ENCODE results near the gene CHST2. TPM values are rescaled to one million over a fixed set of nuclear protein-coding genes. Genes with fewer than 3 reads are reported as not detected.

The CHST2 gene
- total RNA-seq, 1 donor from 2014 or later: 2.2 TPM

GRCh38 chr3:143090486-143090885 lies 29.1 kb upstream of the CHST2 start:
- no peak overlapping the region for H3K4me3 ChIP-seq (ENCODE audit: low read depth, low read length)
- no peak for DNase-seq (ENCODE audit: low read depth)
- TF ChIP-seq CTCF (conservative IDR thresholded peaks at IDR 0.05; ENCODE audit: low read depth, low read length): no peak

DNA sequence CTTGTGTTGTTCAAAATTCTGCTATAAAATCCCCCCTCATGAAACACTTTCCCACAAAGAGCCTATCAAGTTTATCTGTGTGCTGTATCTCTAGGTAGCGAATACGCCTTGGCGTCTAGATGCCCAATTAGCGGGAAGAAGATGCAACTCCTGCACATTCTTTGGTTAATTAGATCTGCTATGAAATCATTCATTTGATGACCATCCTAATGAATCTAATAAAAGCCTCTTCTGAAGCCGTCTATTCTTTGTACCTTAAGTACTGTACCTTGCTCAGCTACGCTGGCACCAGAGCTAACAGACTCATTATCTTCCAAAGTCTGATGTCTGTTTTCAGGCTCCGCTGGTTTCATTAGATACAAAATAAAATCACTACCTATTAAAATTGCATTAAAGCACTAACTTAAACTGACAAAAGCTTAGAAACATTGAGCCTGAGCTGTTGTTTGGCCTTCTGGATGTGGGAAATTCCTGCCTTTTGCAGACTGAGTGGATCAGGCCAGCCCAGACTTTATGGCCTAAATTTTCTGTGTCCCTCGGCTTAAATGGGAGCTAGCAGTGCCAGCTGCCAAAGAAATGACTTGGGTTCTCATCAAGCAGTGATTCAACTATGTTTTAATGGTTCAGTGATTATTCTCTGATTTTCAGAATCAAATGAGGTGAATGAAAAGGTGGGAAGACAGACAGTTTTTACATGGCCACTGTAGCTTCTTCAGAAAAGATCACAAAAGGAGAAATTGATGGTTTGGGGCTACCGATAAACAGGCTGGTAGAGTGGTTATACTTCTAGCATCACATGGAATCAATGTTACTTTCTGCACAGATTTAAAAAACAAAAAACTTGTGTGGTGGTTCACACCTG lies 28.4 kb upstream of the CHST2 start:
- no peak for DNase-seq (ENCODE audit: low read depth)
- TF ChIP-seq CTCF (conservative IDR thresholded peaks at IDR 0.05; ENCODE audit: low read depth, low read length): no peak
- H3K4me3 ChIP-seq (ENCODE audit: low read depth, low read length): no peak overlapping the region

DNA sequence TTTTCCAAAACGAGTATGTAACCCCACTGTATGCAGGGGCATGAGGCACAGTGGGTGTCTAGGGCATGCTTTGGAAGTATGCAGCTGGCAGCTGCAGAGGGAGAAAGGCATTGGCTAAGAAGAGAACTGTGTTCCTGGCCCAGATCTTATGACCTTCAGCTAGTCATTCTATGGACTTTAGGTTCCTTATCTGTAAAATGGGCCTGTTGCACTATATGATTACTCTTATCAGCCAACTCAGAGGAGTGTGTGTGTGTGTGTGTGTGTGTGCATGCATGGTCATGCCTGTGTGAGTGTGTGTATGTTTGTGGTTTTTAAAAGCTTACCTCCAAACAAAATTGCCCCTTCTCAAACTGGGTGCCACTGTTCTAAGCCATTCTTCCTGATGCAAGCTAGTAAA lies 27.4 kb upstream of the CHST2 start:
- no peak for DNase-seq (ENCODE audit: low read depth)
- no peak overlapping the region for H3K4me3 ChIP-seq (ENCODE audit: low read depth, low read length)
- no peak for TF ChIP-seq CTCF (conservative IDR thresholded peaks at IDR 0.05; ENCODE audit: low read depth, low read length)

DNA sequence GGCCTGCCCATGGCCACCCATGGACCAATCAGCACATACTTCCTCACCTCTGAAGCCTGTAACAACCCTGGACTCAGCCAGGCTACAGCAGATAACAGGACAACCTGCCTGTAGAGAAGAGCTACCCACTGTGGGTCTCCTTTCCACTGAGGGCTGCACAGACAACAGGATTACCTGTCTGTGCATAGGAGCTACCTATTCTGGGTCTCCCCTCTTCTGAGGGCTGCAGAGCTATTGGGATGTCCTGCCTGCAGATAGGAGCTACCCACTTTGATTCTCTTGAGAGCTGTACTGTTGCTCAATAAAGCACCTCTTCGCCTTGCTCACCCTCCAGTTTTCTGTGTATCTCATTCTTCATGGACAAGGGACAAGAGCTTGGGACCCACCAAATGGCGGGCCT lies 23.8 kb upstream of the CHST2 start:
- H3K4me3 ChIP-seq (ENCODE audit: low read depth, low read length): no peak overlapping the region
- DNase-seq (ENCODE audit: low read depth): no peak
- TF ChIP-seq CTCF (conservative IDR thresholded peaks at IDR 0.05; ENCODE audit: low read depth, low read length): no peak

DNA sequence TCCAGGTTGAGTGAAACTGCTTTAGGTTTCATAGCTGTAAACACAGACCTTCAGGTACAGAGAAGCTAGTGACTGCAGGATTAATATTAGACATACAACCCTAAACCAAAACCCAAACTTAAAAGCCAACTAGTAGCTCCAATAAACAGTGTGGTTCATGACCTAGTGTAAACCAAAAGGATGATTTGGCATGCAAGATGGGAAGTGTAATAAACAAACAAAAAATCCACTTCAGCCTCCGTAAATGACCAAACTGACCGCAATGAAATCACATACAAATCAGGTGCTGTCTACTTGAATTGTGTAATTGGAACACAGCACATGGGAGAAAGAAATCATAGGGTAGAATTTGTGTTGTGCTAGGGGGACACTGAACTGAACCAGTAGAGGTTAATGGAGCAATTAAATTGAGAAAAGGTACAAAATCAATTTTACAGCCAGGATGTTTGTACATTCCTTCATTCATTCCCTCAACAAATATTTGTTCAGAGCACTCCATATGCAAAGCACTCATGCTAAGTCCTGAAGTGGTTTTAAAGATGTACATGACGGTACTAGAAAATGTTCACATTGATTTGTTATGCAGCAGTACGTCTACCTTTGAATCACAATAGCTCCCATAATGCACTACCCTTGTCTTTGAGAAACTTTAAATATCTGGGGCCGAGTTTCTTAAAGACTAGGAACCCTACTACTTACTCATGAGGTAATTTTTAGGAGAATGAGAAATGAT lies 21.4 kb upstream of the CHST2 start:
- H3K4me3 ChIP-seq (ENCODE audit: low read depth, low read length): no peak overlapping the region
- DNase-seq (ENCODE audit: low read depth): no peak
- no peak for TF ChIP-seq CTCF (conservative IDR thresholded peaks at IDR 0.05; ENCODE audit: low read depth, low read length)

DNA sequence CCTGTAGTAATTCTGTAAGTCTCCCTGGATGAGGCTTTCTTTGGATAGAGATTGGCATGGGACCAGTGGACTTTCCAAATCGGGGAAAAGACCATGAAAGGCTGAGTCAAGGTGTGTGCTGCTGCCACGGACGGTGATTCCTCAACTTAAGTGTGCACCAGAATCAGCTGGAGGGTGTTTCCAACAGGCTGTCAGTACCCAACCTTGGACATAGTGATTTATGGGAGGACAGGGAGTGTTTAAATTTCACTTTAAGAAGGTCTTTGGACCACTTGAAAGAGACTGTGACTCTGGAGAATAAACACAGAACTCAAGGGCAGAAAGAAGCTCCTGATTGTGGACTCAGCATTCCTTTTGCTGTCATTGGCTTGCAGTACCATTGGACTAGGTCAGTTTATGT lies 20.4 kb upstream of the CHST2 start:
- no peak for TF ChIP-seq CTCF (conservative IDR thresholded peaks at IDR 0.05; ENCODE audit: low read depth, low read length)
- no peak overlapping the region for H3K4me3 ChIP-seq (ENCODE audit: low read depth, low read length)
- DNase-seq (ENCODE audit: low read depth): no peak

Measured in epithelial cell of proximal tubule (primary cell).